Measurements from ENCODE around the gene IL15RA. TPM values are rescaled to one million over a fixed set of nuclear protein-coding genes. Genes with fewer than 3 reads are reported as not detected.
A peak's percentile ranks its signal among the peaks of the same experiment; 100 is the strongest.

The IL15RA gene
- total RNA-seq, result 10 to 100 TPM; 20.1 to 20.2 TPM

- DNase-seq, result peak; percentile 93
- H3K27me3 Mint-ChIP-seq, result no peaks in the 10 kb centered on the region
- intact Hi-C loops (cut with micrococcal nuclease), result loop anchor here (2.0 to 10.0 kb wide), 8 partner anchors 37 to 683 kb away; partner anchors contain the start of genes FBH1 and GDI2
- H3K4me3 Mint-ChIP-seq, result peak within 1 kb of the TSS; percentile 91
- peaks cover 30% of the 10 kb centered on the region for H3K4me1 Mint-ChIP-seq (ENCODE audit: low read depth)
- H3K27ac Mint-ChIP-seq, result peak within 1 kb of the TSS; percentile 93
- H3K36me3 Mint-ChIP-seq, result no peaks in the 10 kb centered on the region
- ChIA-PET CTCF (interaction anchor here (0.5 to 1.7 kb wide), 6 partner anchors 27 to 267 kb away, joined by 3 to 7 read pairs (median 4); partner anchors contain the start of genes ANKRD16 and FBH1), POLR2A (interaction anchor here (0.7 to 2.5 kb wide), 5 partner anchors 14 to 108 kb away, joined by 3 to 12 read pairs (median 3); partner anchors contain the start of genes ANKRD16 and FBH1)
- no peaks in the 10 kb centered on the region for H3K9me3 Mint-ChIP-seq
These were observed at the start of gene IL15RA for GRCh38 chr10:5977471-5978229. TSS of gene IL15RA (minus strand) at chr10:5977543. CDS start at chr10:5977492, 51 bp downstream.

- intact Hi-C loops (cut with micrococcal nuclease), result no loop called here
- peaks cover 87% of the 10 kb centered on the region for H3K36me3 Mint-ChIP-seq
- POLR2A ChIA-PET, result interaction anchor here (1.0 kb wide), 1 partner anchor 24 kb away, joined by 3 read pairs; no protein-coding TSS in a partner anchor
- no peaks in the 10 kb centered on the region for H3K27me3 Mint-ChIP-seq
- H3K4me3 Mint-ChIP-seq, result no peak overlapping the region
- peaks cover 51% of the 10 kb centered on the region for H3K4me1 Mint-ChIP-seq (ENCODE audit: low read depth)
- H3K9me3 Mint-ChIP-seq, result peaks cover 5% of the 10 kb centered on the region
- DNase-seq, result peak; percentile 8
- CTCF ChIA-PET, result interaction anchor here (0.7 kb wide), 1 partner anchor 158 kb away, joined by 5 read pairs; no protein-coding TSS in a partner anchor
- no peak overlapping the region for H3K27ac Mint-ChIP-seq
These were observed 48.4 kb upstream of the IL15RA start for GRCh38 chr10:6025683-6026255.

- H3K4me1 Mint-ChIP-seq (ENCODE audit: low read depth), result peaks cover 48% of the 10 kb centered on the region
- H3K9me3 Mint-ChIP-seq, result no peaks in the 10 kb centered on the region
- peaks cover 93% of the 10 kb centered on the region for H3K36me3 Mint-ChIP-seq
- intact Hi-C loops (cut with micrococcal nuclease), result no loop called here
- no peak overlapping the region for H3K4me3 Mint-ChIP-seq
- POLR2A ChIA-PET, result no interaction called here
- peak overlapping the region; percentile 23 for H3K27ac Mint-ChIP-seq
- DNase-seq, result no peak
- CTCF ChIA-PET, result no interaction called here
- H3K27me3 Mint-ChIP-seq, result no peaks in the 10 kb centered on the region
These were observed 47.0 kb upstream of the IL15RA start for GRCh38 chr10:6024334-6024682.

- Mint-ChIP-seq H3K36me3 (peaks cover 97% of the 10 kb centered on the region), H3K4me1 (ENCODE audit: low read depth) (peaks cover 53% of the 10 kb centered on the region), H3K27ac (peak overlapping the region; percentile 23), H3K27me3 (no peaks in the 10 kb centered on the region), H3K4me3 (no peak overlapping the region), H3K9me3 (no peaks in the 10 kb centered on the region)
- CTCF ChIA-PET, result interaction anchor here (0.9 to 1.6 kb wide), 2 partner anchors 10 to 11 kb away, joined by 3 to 6 read pairs; no protein-coding TSS in a partner anchor
- POLR2A ChIA-PET, result no interaction called here
- no peak for DNase-seq
- intact Hi-C loops (cut with micrococcal nuclease), result no loop called here
These were observed 46.5 kb upstream of the IL15RA start for GRCh38 chr10:6023661-6024333.

GRCh38 chr10:6022660-6023059, 45.3 kb upstream of the IL15RA start:
- ChIA-PET CTCF (interaction anchor here (0.6 to 1.6 kb wide), 3 partner anchors 9 to 553 kb away, joined by 3 to 6 read pairs (median 3); no protein-coding TSS in a partner anchor), POLR2A (no interaction called here)
- no peak overlapping the region for H3K4me3 Mint-ChIP-seq
- H3K27ac Mint-ChIP-seq, result peak overlapping the region; percentile 68
- intact Hi-C loops (cut with micrococcal nuclease), result no loop called here
- no peaks in the 10 kb centered on the region for H3K9me3 Mint-ChIP-seq
- H3K4me1 Mint-ChIP-seq (ENCODE audit: low read depth), result peaks cover 49% of the 10 kb centered on the region
- DNase-seq, result no peak
- H3K27me3 Mint-ChIP-seq, result no peaks in the 10 kb centered on the region
- peaks cover 97% of the 10 kb centered on the region for H3K36me3 Mint-ChIP-seq

GRCh38 chr10:6020826-6021225, 43.5 kb upstream of the IL15RA start:
- Mint-ChIP-seq H3K36me3 (peaks cover 99% of the 10 kb centered on the region), H3K4me1 (ENCODE audit: low read depth) (peaks cover 48% of the 10 kb centered on the region), H3K27ac (peak overlapping the region; percentile 72), H3K4me3 (no peak overlapping the region), H3K9me3 (no peaks in the 10 kb centered on the region), H3K27me3 (no peaks in the 10 kb centered on the region)
- ChIA-PET CTCF (no interaction called here), POLR2A (interaction anchor here (0.6 kb wide), 1 partner anchor 1622 kb away, joined by 3 read pairs; no protein-coding TSS in a partner anchor)
- intact Hi-C loops (cut with micrococcal nuclease), result no loop called here
- no peak for DNase-seq

GRCh38 chr10:6019796-6020195, 42.5 kb upstream of the IL15RA start:
- peaks cover 57% of the 10 kb centered on the region for H3K4me1 Mint-ChIP-seq (ENCODE audit: low read depth)
- peak overlapping the region; percentile 75 for H3K27ac Mint-ChIP-seq
- DNase-seq, result no peak
- intact Hi-C loops (cut with micrococcal nuclease), result no loop called here
- H3K27me3 Mint-ChIP-seq, result no peaks in the 10 kb centered on the region
- no peaks in the 10 kb centered on the region for H3K9me3 Mint-ChIP-seq
- H3K4me3 Mint-ChIP-seq, result no peak overlapping the region
- ChIA-PET POLR2A (no interaction called here), CTCF (no interaction called here)
- peaks cover 96% of the 10 kb centered on the region for H3K36me3 Mint-ChIP-seq

- Mint-ChIP-seq H3K9me3 (no peaks in the 10 kb centered on the region), H3K27ac (peak overlapping the region; percentile 75), H3K36me3 (peaks cover 96% of the 10 kb centered on the region), H3K4me3 (peak overlapping the region; percentile 20), H3K4me1 (ENCODE audit: low read depth) (peaks cover 60% of the 10 kb centered on the region), H3K27me3 (no peaks in the 10 kb centered on the region)
- ChIA-PET POLR2A (no interaction called here), CTCF (no interaction called here)
- intact Hi-C loops (cut with micrococcal nuclease), result no loop called here
- DNase-seq, result no peak
These were observed 41.9 kb upstream of the IL15RA start for GRCh38 chr10:6019010-6019782.

GRCh38 chr10:6018422-6018821, 41.1 kb upstream of the IL15RA start:
- no peak overlapping the region for H3K4me3 Mint-ChIP-seq
- ChIA-PET CTCF (no interaction called here), POLR2A (no interaction called here)
- peak overlapping the region; percentile 75 for H3K27ac Mint-ChIP-seq
- H3K36me3 Mint-ChIP-seq, result peaks cover 94% of the 10 kb centered on the region
- intact Hi-C loops (cut with micrococcal nuclease), result no loop called here
- no peak for DNase-seq
- H3K9me3 Mint-ChIP-seq, result no peaks in the 10 kb centered on the region
- H3K4me1 Mint-ChIP-seq (ENCODE audit: low read depth), result peaks cover 62% of the 10 kb centered on the region
- H3K27me3 Mint-ChIP-seq, result no peaks in the 10 kb centered on the region

GRCh38 chr10:6017781-6018354, 40.5 kb upstream of the IL15RA start:
- POLR2A ChIA-PET, result no interaction called here
- Mint-ChIP-seq H3K9me3 (no peaks in the 10 kb centered on the region), H3K4me3 (no peak overlapping the region), H3K27ac (peak overlapping the region; percentile 38), H3K27me3 (no peaks in the 10 kb centered on the region), H3K36me3 (peaks cover 92% of the 10 kb centered on the region), H3K4me1 (ENCODE audit: low read depth) (peaks cover 63% of the 10 kb centered on the region)
- CTCF ChIA-PET, result no interaction called here
- DNase-seq, result no peak
- intact Hi-C loops (cut with micrococcal nuclease), result no loop called here

- intact Hi-C loops (cut with micrococcal nuclease), result loop anchor here (1.0 to 2.0 kb wide), 4 partner anchors 11 to 74 kb away; partner anchors contain the start of gene IL15RA
- H3K27me3 Mint-ChIP-seq, result no peaks in the 10 kb centered on the region
- CTCF ChIA-PET, result interaction anchor here (0.6 to 2.0 kb wide), 18 partner anchors 9 to 216 kb away, joined by 3 to 11 read pairs (median 3); partner anchors contain the start of genes ANKRD16 and FBH1
- DNase-seq, result peak; percentile 67
- peak overlapping the region; percentile 90 for H3K27ac Mint-ChIP-seq
- H3K9me3 Mint-ChIP-seq, result no peaks in the 10 kb centered on the region
- peaks cover 69% of the 10 kb centered on the region for H3K4me1 Mint-ChIP-seq (ENCODE audit: low read depth)
- POLR2A ChIA-PET, result interaction anchor here (1.2 kb wide), 1 partner anchor 39 kb away, joined by 3 read pairs; no protein-coding TSS in a partner anchor
- H3K36me3 Mint-ChIP-seq, result peaks cover 73% of the 10 kb centered on the region
- H3K4me3 Mint-ChIP-seq, result no peak overlapping the region
These were observed 37.0 kb upstream of the IL15RA start for GRCh38 chr10:6014241-6014761.

All from activated CD4-positive, alpha-beta memory T cell treated with anti-CD3 and anti-CD28 coated beads for 36 hours (primary cell).